Kidney tubule cell (primary cell): Measurements from ENCODE around the gene HPS4.
A peak's percentile ranks its signal among the peaks of the same experiment; 100 is the strongest.

Experiments
- DNase-seq: peaks from one replicate; pipeline ENCODE4 v3.0.0-alpha.2; 2018; ENCODE audit warnings: low spot score

The HPS4 gene

GRCh38 chr22:26464312-26464711 lies 19.3 kb downstream of the HPS4 start:
- DNase-seq = peak; percentile 39

DNA sequence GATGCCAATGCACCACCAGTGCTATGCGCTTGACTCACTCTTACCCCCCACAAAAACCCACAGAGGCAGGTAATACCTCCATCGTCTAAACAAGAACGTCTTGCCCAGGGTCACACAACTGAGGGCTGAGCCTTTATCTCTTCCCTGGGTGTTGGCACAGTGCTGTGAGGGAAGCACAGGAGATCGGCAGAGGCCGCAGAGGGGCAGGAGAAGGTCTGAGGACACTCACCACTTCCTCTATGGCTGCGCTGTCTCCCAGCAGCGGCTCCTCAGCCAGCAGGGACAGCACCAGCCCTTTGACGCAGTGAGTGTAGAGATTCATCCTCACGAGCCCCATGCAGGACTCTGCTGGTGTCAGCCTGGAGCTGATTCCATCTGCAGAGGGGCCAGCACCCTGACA lies 19.9 kb downstream of the HPS4 start:
- no peak for DNase-seq

GRCh38 chr22:26463101-26463661 lies 20.4 kb downstream of the HPS4 start:
- peak; percentile 52 for DNase-seq

GRCh38 chr22:26462641-26463040 lies 20.9 kb downstream of the HPS4 start:
- DNase-seq = no peak

DNA sequence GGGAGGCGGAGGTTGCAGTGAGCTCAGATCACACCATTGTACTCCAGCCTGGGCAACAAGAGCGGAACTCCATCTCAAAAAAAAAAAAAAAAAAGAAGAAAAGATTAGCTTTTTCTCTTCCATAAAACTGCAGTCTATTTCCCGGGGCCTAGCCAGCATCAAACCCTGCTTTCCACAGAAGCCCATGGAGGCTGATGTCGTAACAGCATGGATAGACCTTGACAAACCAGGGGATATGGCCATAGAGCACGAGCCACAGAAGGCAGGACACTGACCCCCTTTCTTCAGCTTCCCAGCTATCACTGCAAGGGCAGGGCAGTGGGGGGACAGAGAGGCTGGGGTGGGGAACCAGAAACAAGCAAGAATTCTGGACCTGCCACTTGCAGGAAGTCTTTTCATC lies 21.5 kb downstream of the HPS4 start:
- no peak for DNase-seq

DNA sequence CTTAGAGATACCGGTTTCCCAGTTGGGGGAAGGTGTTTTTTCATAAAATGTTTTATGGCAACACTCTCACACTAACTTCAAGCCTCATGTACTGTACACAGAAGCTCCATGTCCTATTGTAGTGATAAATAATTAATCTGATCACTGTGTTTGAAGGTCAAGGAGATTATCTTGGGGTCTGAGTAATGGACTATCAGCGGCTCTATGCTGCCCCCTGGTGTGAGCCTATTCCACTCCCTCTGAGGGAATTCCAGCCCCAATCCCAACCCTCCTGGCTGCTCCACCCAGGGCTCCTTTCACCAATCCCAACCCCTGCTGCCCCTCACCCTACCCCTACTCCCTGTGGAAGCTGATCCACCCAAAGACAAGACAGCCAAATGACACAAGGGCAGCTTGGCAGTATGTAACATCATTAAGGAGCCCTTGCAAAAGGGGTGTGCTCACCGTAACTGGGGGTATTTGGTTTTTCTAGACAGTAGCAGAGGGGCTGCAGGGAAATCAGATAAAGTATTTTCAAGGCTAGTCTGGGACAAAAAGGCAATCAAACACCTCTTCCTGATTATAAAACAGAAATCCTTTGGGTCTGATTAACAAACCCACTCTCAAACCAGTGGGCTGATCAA lies 22.3 kb downstream of the HPS4 start:
- DNase-seq = peak; percentile 55

DNA sequence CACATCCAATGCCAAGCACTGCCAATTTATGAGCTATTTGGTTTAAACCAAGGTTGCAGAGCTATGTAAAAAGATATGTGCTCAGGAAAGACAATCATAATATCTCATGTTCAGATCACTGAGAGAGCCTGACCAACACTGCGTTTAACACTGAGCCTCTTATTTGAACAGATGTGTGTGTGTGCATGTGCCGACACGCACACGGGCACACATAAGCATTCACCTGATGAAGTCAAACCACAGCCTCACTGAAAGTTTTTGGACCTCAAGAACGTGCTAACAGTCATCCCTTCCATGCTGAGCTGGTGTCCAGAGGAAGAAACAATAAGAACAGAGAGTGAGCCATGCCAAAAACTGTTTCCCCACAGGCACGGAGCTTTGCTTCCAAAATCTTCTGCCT lies 23.4 kb downstream of the HPS4 start:
- no peak for DNase-seq

GRCh38 chr22:26457661-26458272 lies 25.8 kb downstream of the HPS4 start:
- DNase-seq = no peak

DNA sequence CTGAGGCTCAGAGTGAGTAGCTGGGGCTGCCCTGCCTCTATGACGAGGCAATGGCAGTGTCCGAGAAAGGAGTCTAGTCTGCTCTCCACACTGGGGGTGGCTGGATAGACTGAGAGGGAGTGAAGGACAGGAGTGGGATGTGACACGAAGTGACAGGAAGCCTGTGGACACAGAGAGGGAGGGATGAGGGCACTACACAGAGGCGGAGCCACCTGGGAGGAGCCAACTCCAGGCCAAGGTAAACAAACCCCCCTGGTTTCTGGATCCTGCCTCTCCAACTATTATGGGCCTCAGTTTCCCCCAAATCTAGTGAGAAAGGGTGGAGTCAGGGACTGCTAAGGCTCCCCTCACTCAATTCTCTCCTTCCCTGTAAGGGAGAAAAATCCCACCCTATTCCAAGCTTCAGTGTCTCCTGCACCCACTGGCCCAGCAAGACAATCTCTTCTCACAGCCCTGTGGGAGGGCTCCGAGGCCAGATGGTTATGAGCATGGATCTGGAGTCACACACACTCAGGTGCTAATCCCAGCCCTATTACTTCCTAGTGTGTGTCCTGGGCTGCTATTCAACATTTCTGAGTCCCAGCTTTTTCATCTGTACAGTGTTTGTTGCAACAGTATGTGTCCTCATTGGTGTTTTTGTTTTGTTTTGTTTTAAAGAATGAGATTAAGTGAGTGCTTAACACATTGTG lies 29.6 kb downstream of the HPS4 start:
- DNase-seq = no peak

DNA sequence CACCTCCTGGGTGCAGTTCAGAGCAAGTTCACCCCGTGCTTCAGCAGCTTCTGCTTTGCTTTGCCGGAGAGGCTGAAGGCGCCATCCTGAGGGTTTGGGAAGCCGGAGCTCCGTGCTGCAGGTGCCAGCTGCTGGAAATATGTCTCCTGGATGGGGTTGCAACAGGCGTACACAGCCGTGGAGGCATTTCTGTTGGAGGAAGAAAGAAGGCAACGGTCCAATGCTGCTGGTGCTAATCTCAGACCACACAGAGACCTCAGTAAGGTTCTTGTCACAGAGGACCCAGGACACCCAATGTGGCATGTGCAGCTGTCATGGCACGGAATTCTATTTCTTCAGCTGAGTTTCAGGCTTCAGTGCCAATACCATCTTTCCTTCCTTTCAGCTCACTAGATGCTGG lies 30.4 kb downstream of the HPS4 start:
- DNase-seq = no peak

DNA sequence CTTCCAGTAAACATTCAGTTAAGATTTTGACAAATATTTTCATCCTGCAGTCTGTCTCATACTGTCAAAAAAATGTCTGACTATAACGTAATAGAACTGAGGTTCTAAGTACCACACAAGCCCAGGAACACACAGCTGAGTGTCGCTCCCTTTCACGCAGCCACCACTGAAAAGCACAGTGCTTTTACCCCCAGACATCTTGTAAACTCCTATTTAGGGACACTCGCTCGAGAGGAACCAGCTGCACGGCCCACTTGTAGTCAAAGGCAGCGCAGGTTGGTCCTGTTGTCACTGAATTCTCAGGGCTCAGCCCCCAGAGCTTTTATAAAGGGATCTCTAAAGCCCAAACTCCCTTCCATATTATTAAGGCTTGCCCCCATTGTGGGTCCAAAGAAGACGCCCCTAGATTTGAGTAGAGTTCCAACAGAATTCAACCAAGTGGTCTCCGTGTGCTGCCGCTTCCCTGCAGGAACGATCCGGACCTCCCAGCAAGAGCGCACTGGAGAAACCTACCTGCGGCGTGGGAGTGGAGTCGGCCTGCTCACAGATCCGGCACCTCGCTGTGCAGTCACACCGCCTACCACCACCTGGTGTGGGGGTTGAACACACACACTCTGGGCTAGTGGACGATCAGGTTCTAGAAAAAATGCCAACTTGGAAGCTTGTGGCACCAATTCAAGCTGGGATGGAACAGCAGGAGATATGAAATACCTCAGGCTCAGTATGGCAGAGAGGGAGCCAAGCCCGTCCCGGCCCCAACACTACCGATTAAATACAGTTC lies 31.2 kb downstream of the HPS4 start:
- no peak for DNase-seq

GRCh38 chr22:26450453-26451185 lies 33.0 kb downstream of the HPS4 start:
- DNase-seq = no peak

DNA sequence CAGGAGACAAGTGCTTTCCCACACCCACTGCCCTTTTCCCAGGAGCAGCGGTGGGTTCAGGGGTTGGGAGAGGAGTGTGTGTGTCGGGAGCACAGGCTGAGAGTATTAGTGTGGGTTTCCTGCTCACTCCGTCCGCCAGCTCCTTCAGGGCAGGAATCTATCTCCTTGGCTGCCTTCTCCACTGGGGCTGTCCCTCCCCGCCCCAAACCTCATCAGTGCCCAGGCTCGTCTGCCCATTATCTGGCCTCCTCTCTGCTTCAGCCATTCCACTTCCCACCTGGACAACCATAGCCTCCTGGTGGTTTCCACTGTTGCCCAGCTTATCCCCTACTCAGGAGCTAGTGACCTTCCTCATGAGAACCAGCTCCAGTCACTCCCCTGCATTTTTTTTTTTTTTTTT lies 34.6 kb downstream of the HPS4 start:
- no peak for DNase-seq

DNA sequence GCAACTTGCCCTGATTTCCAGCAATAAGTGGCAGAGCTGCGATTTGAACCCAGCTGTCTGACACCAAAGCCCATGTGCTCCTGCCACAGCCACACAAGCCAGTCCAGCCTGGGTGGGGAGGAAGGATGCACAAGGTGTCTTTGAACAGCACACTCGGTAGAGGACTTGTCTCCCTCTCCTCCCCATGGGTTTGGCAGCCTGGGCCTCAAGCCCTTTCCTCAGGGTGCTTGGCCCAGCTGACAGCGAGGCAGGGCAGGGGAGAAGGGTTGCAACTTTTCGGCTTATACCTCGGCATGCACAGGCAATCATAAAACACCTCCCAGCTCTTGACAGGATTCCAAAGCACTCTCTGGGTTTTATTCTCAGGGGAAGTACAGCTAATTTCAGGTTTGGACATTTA lies 35.2 kb downstream of the HPS4 start:
- DNase-seq = no peak

GRCh38 chr22:26447584-26448329 lies 35.8 kb downstream of the HPS4 start:
- DNase-seq = no peak

- DNase-seq = no peak
Observed at GRCh38 chr22:26446808-26447515, 36.6 kb downstream of the HPS4 start.

- no peak for DNase-seq
Observed at GRCh38 chr22:26445577-26446275, 37.9 kb downstream of the HPS4 start.

DNA sequence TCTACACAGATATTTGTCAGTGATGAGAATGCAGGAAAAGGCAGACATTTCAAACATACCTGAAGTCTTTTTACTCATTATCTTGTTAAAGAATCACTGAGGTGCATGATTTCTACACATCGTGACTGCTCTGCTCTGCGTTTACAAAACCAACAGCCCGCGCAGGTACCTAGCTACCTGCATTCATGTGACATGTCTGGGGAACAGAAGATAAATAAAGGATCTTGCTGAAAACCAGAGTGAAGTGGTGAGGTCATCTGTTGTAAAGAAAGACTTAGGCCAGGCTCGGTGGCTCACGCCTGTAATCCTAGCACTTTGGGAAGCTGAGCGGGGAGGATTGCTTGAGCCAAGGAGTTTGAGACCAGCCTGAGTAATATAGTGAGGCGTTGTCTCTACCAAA lies 38.8 kb downstream of the HPS4 start:
- DNase-seq = peak; percentile 70

GRCh38 chr22:26443901-26444690 lies 39.5 kb downstream of the HPS4 start:
- DNase-seq = no peak
